HG03521 (cell line): Measurements from ENCODE around the gene KIAA0319L.

Experiments
- ATAC-seq: cut with Tn5 transposase; IDR thresholded peaks from one replicate; pipeline ENCODE4 v1.9.1; 2021; ENCODE audit warnings: mild to moderate bottlenecking, moderate library complexity; ENCODE audit not compliant: unreplicated experiment

The KIAA0319L gene

DNA sequence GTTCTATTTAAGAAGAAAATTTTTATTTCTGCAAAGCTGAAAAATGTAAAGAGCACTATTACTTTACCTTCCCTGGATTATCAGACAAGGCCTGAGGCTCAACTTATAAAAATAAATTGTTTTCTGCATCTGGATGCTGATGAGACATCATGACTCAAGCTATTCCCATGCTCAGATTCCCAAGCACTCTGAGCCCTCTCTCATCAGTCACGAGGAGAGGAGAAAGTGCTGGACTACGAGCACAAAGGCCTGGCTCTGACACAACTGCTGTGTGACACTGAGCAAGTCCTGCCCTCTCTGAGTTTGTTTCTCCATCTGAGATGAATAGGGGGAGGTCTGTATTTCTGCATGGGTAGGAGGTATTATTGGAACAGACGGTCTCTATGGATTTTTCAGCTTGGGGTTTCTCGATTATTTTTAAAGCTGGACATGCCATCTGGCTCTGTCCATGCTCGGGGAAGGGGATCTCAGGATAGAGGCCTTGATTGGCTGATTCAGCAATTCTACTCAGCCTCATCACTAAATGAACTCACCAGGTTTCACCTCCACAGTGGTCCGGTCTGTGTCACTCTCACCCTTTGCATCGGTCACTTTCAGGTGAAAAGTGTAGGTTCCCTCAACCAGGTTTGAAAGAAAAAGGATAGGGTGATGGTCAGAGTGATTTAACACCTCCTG, 107.7 kb downstream of the KIAA0319L start:
- ATAC-seq, result no peak

DNA sequence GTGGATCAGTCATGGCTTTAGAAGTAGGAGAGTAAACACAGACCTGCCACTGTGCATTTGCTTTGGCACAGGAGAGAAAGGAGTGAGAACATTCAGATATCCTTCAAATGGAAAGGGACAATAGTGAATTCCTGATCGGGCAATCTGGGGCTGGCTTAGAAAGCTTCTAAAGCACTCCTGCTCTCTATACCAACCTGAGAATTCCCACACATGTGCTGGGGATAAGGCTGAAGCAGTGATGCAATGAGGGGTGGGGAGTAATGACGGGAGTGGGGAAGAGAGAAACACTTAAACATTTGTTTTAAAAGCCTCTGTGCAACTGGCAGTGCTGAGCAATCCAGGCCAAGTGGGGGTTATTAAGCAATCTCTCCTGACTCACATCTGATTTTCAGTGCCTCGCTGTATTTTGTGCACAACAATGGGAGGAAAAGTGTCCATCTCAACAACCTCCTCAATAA, 108.8 kb downstream of the KIAA0319L start:
- ATAC-seq, result no peak

- ATAC-seq, result no peak
Observed at GRCh38 chr1:35447278-35447677, 109.9 kb downstream of the KIAA0319L start.

DNA sequence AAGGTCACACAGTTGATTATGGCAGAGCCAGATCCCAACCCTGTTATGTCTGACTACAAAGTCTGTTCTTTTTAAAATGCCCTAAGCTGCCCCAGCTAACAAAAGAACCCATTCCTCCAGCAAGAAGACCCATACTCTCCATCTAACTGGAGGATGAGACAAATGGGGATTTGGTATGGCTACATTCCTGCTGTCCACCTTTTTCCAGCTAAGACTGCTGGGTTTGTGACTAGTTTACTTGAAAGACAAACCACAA, 112.8 kb downstream of the KIAA0319L start:
- no peak for ATAC-seq

GRCh38 chr1:35443768-35444518, 113.3 kb downstream of the KIAA0319L start:
- ATAC-seq, result no peak

- ATAC-seq, result no peak
Observed at GRCh38 chr1:35442734-35443133, 114.5 kb downstream of the KIAA0319L start.

DNA sequence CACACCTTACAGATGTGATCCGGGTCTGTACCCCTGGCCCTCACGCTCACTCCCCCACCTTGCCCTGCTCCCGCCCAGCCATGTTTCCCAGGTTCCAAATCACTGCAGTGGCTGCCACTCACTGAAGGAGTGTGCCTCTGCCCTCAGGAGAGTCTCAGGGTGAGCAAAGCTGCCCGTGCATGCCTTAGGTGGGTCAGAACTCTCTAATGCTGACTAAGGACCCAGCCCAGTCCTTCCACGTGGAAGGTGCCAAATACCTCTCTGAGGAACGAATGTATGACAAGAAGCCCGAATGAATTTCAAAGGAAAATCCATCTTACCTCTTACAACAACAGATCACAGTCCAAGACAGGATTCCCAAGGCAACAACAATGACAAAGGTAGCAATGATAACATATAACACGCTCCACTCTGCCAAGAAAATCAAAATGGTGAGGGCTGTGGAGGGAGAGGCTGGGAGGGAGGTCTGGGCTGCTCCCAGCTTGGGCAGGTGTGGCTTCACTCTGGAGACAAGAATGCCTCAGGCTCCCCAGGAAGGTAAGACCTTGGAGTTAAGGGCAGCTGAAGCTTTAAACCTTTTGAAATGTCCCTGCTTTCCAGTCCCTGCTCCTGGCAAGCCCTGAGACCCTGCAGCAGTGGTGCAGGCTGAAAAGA, 115.2 kb downstream of the KIAA0319L start:
- ATAC-seq, result no peak

- no peak for ATAC-seq
Observed at GRCh38 chr1:35439626-35440025, 117.6 kb downstream of the KIAA0319L start.

DNA sequence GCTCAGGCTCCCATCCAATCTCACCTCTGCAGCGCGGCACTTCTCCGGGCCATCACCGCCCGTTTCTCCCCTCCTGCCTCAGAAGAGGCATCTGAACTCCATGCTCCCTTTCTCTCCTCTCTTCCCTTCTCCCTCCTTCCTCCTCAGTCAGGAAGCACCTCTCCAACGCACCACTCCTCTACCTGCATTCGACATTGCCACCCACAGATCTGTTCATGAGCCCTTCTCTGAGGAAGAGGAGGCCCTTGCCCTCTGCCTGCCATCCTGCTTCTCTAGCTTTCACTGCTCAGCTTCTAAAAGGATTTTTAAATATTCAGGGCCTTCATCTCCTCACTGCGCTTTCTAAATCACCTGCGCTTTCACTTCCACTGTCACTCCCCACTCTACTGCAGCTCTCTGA, 120.0 kb downstream of the KIAA0319L start:
- ATAC-seq, result no peak

DNA sequence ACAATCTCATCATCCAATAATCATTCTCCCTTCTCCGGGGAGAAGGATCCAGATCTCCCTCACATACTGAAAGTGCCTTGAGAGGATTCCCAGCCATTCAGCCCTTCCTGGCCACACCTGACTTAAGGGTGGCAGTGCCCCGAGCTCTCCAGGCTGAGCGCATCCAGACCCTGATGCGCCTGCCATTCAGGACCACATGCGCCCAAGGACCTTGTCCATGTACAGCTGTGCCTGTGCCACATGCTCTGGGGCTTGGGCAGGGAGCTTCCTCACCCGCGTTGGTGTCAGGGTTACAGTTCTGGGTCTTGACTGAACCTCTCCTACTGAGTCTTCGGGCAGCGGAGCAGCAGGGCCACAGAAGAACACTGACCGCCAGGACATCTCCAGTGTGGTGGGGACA, 121.1 kb downstream of the KIAA0319L start:
- no peak for ATAC-seq

- no peak for ATAC-seq
Observed at GRCh38 chr1:35434703-35435102, 122.5 kb downstream of the KIAA0319L start.

- no peak for ATAC-seq
Observed at GRCh38 chr1:35433714-35434113, 123.5 kb downstream of the KIAA0319L start.

DNA sequence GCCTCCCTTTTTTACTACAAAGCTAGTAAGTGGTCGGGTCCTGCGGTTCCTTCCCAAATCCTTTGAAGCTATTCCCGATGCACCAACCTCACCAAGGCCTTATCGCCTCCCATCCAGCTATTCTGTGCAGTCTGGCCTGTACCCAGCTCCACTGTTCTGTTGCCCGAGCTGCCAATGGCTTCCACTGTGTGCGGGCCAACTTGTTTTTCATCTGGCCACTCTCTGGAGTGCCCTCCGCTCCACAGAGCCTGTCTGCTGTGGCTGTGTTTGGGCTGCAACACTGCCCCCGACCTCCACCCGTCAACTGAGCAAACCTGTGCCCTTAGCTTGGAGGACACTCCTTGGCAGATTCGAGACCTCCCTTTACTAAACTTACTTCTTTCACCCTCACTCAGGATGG, 125.0 kb downstream of the KIAA0319L start:
- no peak for ATAC-seq

DNA sequence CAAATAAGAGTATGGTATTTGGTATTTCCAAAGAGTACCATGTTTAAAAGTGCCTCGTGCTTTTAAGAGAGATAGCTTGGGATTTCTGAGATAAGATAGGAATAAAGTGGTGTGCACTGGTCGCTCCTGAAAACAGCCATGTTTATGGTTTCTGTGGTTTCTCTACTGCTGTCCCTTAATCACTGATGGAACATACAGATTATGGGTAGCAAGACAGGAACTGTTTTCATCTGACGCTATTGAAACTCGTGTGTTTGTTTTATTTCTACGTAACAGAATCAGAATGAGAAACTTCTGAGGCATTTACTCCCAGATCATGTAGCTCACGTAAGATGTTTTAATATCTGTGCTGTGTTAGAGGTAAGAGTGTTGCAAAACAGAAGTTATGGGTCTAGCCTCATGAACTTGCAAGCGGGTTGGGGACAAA, 126.0 kb downstream of the KIAA0319L start:
- no peak for ATAC-seq

DNA sequence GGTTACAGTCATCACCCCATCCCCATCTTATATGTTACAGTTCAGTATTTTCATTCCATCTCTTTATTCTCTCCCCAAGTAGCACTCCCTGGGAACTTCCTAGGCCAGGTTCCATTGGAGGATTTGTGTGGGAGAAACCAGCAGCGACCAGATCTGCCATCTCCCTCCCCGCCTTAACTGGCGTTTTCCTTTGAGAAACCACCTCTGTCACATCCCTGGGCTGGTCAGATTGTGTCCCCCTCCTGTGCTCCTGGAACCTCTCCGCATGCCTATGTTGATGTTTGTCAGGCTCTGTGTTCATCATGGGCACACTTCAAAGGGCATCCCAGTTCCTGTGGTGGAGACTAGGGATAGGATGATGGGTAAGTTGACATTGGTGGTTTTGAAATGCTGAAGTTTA, 126.4 kb downstream of the KIAA0319L start:
- no peak for ATAC-seq

- no peak for ATAC-seq
Observed at GRCh38 chr1:35428360-35428759, 128.8 kb downstream of the KIAA0319L start.

- no peak for ATAC-seq
Observed at GRCh38 chr1:35426097-35426586, 131.1 kb downstream of the KIAA0319L start.

- no peak for ATAC-seq
Observed at GRCh38 chr1:35408925-35409324, 148.3 kb downstream of the KIAA0319L start.

DNA sequence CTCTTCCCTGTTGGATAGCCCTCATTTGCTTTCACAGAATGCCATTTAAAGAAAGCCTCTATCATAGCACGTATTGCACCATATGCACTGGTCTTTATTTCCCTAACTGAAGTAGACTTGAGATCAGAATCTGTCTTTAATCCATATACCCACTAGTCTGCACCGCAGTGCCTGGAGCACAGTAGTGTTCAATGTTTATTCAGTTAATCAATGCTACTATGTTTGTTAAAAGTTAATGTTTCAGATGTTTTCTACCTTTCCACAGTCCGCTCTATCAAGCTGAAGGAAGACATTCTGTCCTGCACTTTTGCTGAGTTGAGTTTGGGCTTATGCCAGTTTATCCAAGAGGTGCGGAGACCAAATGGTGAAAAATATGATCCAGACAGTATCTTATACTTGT, 149.5 kb downstream of the KIAA0319L start:
- no peak for ATAC-seq

DNA sequence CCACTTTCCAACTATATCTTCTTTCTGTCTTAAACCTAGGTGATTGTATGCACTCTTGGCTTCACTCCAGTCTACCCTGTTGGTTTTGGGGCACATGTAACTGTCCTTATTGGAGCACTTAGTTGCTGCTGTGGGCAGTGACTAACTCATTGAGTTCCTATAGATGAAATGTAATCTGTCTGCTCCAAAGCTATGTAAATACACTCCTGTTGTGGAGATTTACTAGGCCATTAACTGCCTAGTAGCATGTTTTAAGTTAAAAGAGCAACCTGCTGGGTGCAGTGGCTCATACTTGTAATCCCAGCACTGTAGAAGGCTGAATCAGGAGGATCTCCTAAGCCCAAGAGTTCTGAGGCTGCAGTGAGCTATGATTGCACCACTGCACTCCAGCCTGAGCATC, 151.1 kb downstream of the KIAA0319L start:
- no peak for ATAC-seq

DNA sequence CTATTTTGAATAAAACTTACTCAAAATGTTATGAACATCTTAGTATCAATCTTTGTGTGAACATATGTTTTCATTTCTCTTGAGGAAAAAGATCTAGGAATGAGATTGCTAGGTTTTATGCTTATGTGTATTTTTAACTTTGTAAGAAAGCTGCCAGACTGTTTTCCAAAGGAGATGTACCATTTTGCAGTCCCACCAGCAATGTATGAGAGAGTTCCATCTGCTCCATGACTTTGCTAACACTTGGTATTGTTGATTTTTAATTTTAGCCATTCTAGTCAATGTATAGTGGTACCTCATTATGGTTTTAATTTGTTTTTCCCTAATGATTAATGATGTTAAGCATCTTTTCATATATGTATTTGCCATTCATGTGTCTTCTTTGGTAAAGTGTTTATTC, 156.2 kb downstream of the KIAA0319L start:
- ATAC-seq, result no peak

DNA sequence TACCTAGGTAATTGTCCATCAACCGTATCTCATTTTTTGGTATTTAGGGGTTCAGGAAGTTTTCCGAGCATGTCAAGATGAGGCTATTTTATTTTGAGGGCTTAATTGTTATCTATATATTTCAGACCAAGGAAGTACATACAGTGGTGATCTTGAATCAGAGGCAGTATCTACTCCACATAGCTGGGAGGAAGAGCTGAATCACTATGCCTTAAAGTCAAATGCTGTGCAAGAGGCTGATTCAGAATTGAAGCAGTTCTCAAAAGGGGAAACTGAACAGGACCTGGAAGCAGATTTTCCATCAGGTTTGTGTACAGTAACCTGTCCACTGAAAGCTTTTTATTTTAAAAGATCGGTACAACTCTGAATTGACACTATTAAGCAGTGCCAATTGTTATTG, 158.5 kb downstream of the KIAA0319L start:
- no peak for ATAC-seq
